Measurements from ENCODE around the gene PDCD1. TPM values are rescaled to one million over a fixed set of nuclear protein-coding genes. Genes with fewer than 3 reads are reported as not detected.

Gene PDCD1
- total RNA-seq, 5 donors from 2014 or later (not counting 1 experiment from before 2014, with no cell fraction given), result 1.3 to 6.8 (median 5.2) TPM

DNA sequence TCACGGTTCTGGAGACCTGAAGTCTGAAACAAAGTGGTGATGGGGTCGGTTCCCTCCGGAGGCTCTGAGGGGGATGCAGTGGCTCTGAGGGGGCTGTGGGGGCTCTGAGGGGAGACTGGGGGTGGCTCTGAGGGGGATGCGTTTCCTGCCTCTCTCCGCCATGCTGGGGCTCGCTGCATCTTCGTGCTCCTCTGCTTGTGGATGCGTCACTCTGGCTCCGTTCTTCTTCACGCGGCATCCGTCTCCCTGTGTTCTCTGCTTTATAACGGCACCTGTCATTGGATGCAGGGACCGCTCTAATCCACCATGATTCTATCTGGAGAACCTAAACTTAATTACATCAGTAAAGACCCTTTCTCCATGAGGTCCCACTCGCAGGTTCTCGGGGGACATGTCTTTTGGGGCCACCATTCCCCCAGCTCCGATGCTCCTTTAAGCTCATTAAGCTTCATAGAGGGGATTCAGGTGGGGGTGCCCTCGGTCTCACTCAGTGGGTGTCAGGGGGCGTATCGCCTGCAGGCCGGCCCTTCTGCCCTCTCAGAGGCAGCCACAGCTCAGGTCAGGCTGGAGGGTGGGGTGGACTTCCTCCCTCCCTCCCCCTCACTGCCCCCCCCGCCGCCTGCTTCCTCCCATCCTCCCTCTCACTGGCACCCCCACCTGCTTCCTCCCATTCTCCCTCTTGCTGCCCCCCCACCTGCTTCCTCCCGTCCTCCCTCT, 29.3 kb upstream of the PDCD1 start:
- ChIA-PET POLR2A (no interaction called here), CTCF (interaction anchor here in 1 of 2 donors (0.6 kb wide), 1 partner anchor 194 kb away, joined by 4 read pairs; no protein-coding TSS in a partner anchor)
- Histone ChIP-seq H3K4me1 (ENCODE audit: control insufficient read depth in 1 of 2, extremely low read depth in 1 of 2, insufficient read depth in 2 of 2, low read length in 2 of 2) (peaks cover 3 to 11% of the 10 kb centered on the region in 2 experiments), H3K9me3 (no peaks in the 10 kb centered on the region), H3K36me3 (ENCODE audit: control insufficient read depth in 2 of 2, extremely low read depth in 1 of 2, insufficient read depth in 1 of 2, low read length in 1 of 2) (peaks cover 10 to 40% of the 10 kb centered on the region in 2 donors), H3K27me3 (replicated peaks in 1 of 2; ENCODE audit: control insufficient read depth in 2 of 2, extremely low read depth in 1 of 2, insufficient read depth in 2 of 2, low read length in 1 of 2) (no peaks in the 10 kb centered on the region), H3K27ac (ENCODE audit: low read length) (peak overlapping the region; percentile 29), H3K4me3 (ENCODE audit: control insufficient read depth in 1 of 2, extremely low read depth in 1 of 2, low read length in 1 of 2) (no peak overlapping the region)
- DNase-seq, result peak in 1 of 35 experiments; percentile 28
- no peaks in the 10 kb centered on the region for H3K27me3 Mint-ChIP-seq
- 88% methylated on average over 5 of the region's 24 CpGs for WGBS (ENCODE audit: insufficient coverage)
- H3K4me3 Mint-ChIP-seq, result peak overlapping the region in 1 of 3 donors; percentile 36
- peaks cover 28% of the 10 kb centered on the region for H3K36me3 Mint-ChIP-seq
- peak in 2 of 4 experiments; percentile 35 to 52 for ATAC-seq (replicated peaks in 1 of 4)
- peak overlapping the region; percentile 75 to 76 for H3K27ac Mint-ChIP-seq
- peaks cover 0 to 4% (median 0%) of the 10 kb centered on the region in 3 donors for H3K9me3 Mint-ChIP-seq
- peaks cover 40 to 50% (median 48%) of the 10 kb centered on the region in 3 donors for H3K4me1 Mint-ChIP-seq

GRCh38 chr2:241886840-241887447, 28.2 kb upstream of the PDCD1 start:
- Histone ChIP-seq H3K4me1 (ENCODE audit: control insufficient read depth in 1 of 2, extremely low read depth in 1 of 2, insufficient read depth in 2 of 2, low read length in 2 of 2) (peaks cover 12 to 19% of the 10 kb centered on the region in 2 experiments), H3K9me3 (no peaks in the 10 kb centered on the region), H3K27ac (ENCODE audit: low read length) (no peak overlapping the region), H3K36me3 (ENCODE audit: control insufficient read depth in 2 of 2, extremely low read depth in 1 of 2, insufficient read depth in 1 of 2, low read length in 1 of 2) (peaks cover 10 to 40% of the 10 kb centered on the region in 2 donors), H3K4me3 (ENCODE audit: control insufficient read depth in 1 of 2, extremely low read depth in 1 of 2, low read length in 1 of 2) (no peak overlapping the region), H3K27me3 (replicated peaks in 1 of 2; ENCODE audit: control insufficient read depth in 2 of 2, extremely low read depth in 1 of 2, insufficient read depth in 2 of 2, low read length in 1 of 2) (no peaks in the 10 kb centered on the region)
- H3K4me1 Mint-ChIP-seq, result peaks cover 50 to 58% (median 57%) of the 10 kb centered on the region in 3 donors
- WGBS (ENCODE audit: insufficient coverage), result 94% methylated on average over 17 of the region's 19 CpGs
- peaks cover 28% of the 10 kb centered on the region for H3K36me3 Mint-ChIP-seq
- peak overlapping the region in 1 of 2 donors; percentile 35 for H3K27ac Mint-ChIP-seq
- POLR2A ChIA-PET, result interaction anchor here in 1 of 2 donors (0.7 kb wide), 1 partner anchor 225 kb away, joined by 3 read pairs; no protein-coding TSS in a partner anchor
- CTCF ChIA-PET, result no interaction called here
- ATAC-seq (replicated peaks in 1 of 4), result no peak
- no peak for DNase-seq
- H3K9me3 Mint-ChIP-seq, result peaks cover 0 to 4% (median 0%) of the 10 kb centered on the region in 3 donors
- H3K27me3 Mint-ChIP-seq, result no peaks in the 10 kb centered on the region
- no peak overlapping the region for H3K4me3 Mint-ChIP-seq

- peaks cover 53 to 64% (median 63%) of the 10 kb centered on the region in 3 donors for H3K4me1 Mint-ChIP-seq
- CTCF ChIA-PET, result no interaction called here
These were observed 27.4 kb upstream of the PDCD1 start for GRCh38 chr2:241885946-241886643.

GRCh38 chr2:241885291-241885945, 26.7 kb upstream of the PDCD1 start:
- POLR2A ChIA-PET, result no interaction called here
- no peak for DNase-seq
- Mint-ChIP-seq H3K27ac (no peak overlapping the region), H3K9me3 (peaks cover 0 to 4% (median 0%) of the 10 kb centered on the region in 3 donors), H3K4me3 (peak overlapping the region in 1 of 3 donors; percentile 5), H3K4me1 (peaks cover 57 to 68% (median 67%) of the 10 kb centered on the region in 3 donors), H3K36me3 (peaks cover 28% of the 10 kb centered on the region), H3K27me3 (no peaks in the 10 kb centered on the region)
- Histone ChIP-seq H3K4me3 (ENCODE audit: control insufficient read depth in 1 of 2, extremely low read depth in 1 of 2, low read length in 1 of 2) (no peak overlapping the region), H3K4me1 (ENCODE audit: control insufficient read depth in 1 of 2, extremely low read depth in 1 of 2, insufficient read depth in 2 of 2, low read length in 2 of 2) (peaks cover 12 to 35% of the 10 kb centered on the region in 2 experiments), H3K36me3 (ENCODE audit: control insufficient read depth in 2 of 2, extremely low read depth in 1 of 2, insufficient read depth in 1 of 2, low read length in 1 of 2) (peaks cover 10 to 31% of the 10 kb centered on the region in 2 donors), H3K27ac (ENCODE audit: low read length) (no peak overlapping the region), H3K9me3 (no peaks in the 10 kb centered on the region), H3K27me3 (replicated peaks in 1 of 2; ENCODE audit: control insufficient read depth in 2 of 2, extremely low read depth in 1 of 2, insufficient read depth in 2 of 2, low read length in 1 of 2) (no peaks in the 10 kb centered on the region)
- ATAC-seq (replicated peaks in 1 of 4), result no peak
- CTCF ChIA-PET, result no interaction called here
- WGBS (ENCODE audit: insufficient coverage), result 85% methylated on average over 16 of the region's 16 CpGs

More at GRCh38 chr2:241885946-241886643, 27.4 kb upstream of the PDCD1 start:
- DNase-seq, result no peak
- no peaks in the 10 kb centered on the region for H3K27me3 Mint-ChIP-seq
- Histone ChIP-seq H3K4me1 (ENCODE audit: control insufficient read depth in 1 of 2, extremely low read depth in 1 of 2, insufficient read depth in 2 of 2, low read length in 2 of 2) (peaks cover 12 to 28% of the 10 kb centered on the region in 2 experiments), H3K27me3 (replicated peaks in 1 of 2; ENCODE audit: control insufficient read depth in 2 of 2, extremely low read depth in 1 of 2, insufficient read depth in 2 of 2, low read length in 1 of 2) (no peaks in the 10 kb centered on the region), H3K9me3 (no peaks in the 10 kb centered on the region), H3K4me3 (ENCODE audit: control insufficient read depth in 1 of 2, extremely low read depth in 1 of 2, low read length in 1 of 2) (no peak overlapping the region), H3K36me3 (ENCODE audit: control insufficient read depth in 2 of 2, extremely low read depth in 1 of 2, insufficient read depth in 1 of 2, low read length in 1 of 2) (peaks cover 10 to 36% of the 10 kb centered on the region in 2 donors), H3K27ac (ENCODE audit: low read length) (no peak overlapping the region)
- peak overlapping the region in 1 of 2 donors; percentile 35 for H3K27ac Mint-ChIP-seq
- H3K36me3 Mint-ChIP-seq, result peaks cover 28% of the 10 kb centered on the region
- WGBS (ENCODE audit: insufficient coverage), result 79% methylated on average over 12 of the region's 15 CpGs
- H3K9me3 Mint-ChIP-seq, result peaks cover 0 to 4% (median 0%) of the 10 kb centered on the region in 3 donors
- no peak for ATAC-seq (replicated peaks in 1 of 4)
- POLR2A ChIA-PET, result interaction anchor here in 1 of 2 donors (0.7 kb wide), 1 partner anchor 224 kb away, joined by 3 read pairs; no protein-coding TSS in a partner anchor
- H3K4me3 Mint-ChIP-seq, result peak overlapping the region in 1 of 3 donors; percentile 5

DNA sequence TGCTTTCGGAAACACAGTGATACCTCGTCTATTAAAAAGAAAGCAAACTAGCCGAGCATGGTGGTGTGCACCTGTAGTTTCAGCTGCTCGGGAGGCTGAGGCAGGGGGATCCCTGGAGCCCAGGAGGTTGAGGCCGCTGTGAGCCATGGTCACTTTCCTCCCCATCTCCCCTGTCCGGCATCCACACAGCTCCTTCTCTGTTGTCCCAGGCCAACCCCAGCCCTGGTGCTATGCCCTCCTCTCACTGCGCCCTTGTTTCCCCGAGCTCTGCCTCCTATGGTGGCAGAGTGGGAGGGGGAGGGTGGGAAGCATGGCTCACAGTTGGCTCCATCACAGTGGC, 26.2 kb upstream of the PDCD1 start:
- Histone ChIP-seq H3K4me3 (ENCODE audit: control insufficient read depth in 1 of 2, extremely low read depth in 1 of 2, low read length in 1 of 2) (no peak overlapping the region), H3K27ac (ENCODE audit: low read length) (no peak overlapping the region), H3K4me1 (ENCODE audit: control insufficient read depth in 1 of 2, extremely low read depth in 1 of 2, insufficient read depth in 2 of 2, low read length in 2 of 2) (peaks cover 12 to 38% of the 10 kb centered on the region in 2 experiments), H3K27me3 (replicated peaks in 1 of 2; ENCODE audit: control insufficient read depth in 2 of 2, extremely low read depth in 1 of 2, insufficient read depth in 2 of 2, low read length in 1 of 2) (no peaks in the 10 kb centered on the region), H3K9me3 (no peaks in the 10 kb centered on the region), H3K36me3 (ENCODE audit: control insufficient read depth in 2 of 2, extremely low read depth in 1 of 2, insufficient read depth in 1 of 2, low read length in 1 of 2) (peaks cover 10 to 29% of the 10 kb centered on the region in 2 donors)
- Mint-ChIP-seq H3K9me3 (peaks cover 0 to 4% (median 0%) of the 10 kb centered on the region in 3 donors), H3K27ac (no peak overlapping the region), H3K36me3 (peaks cover 24% of the 10 kb centered on the region), H3K4me3 (no peak overlapping the region), H3K4me1 (peaks cover 57 to 68% (median 65%) of the 10 kb centered on the region in 3 donors), H3K27me3 (no peaks in the 10 kb centered on the region)
- POLR2A ChIA-PET, result no interaction called here
- CTCF ChIA-PET, result no interaction called here
- DNase-seq (no peak), ATAC-seq (replicated peaks in 1 of 4) (no peak)
- 80% methylated on average over 1 of the region's 8 CpGs for WGBS (ENCODE audit: insufficient coverage)
